Psoas muscle (tissue), 8 donors: ENCODE results near the gene ATG4C. TPM values are rescaled to one million over a fixed set of nuclear protein-coding genes. Genes with fewer than 3 reads are reported as not detected.

Experiments
- ATAC-seq, 4 donors: fragments of 200-7000 bp; cut with Tn5 transposase; one replicate each; pipeline ENCODE4 v1.9.1; 2020; ENCODE audit warnings: moderate library complexity in 3 of 4, mild to moderate bottlenecking in 2 of 4
- DNase-seq, 2 donors: peaks; one replicate each; pipeline ENCODE4 v3.0.0-alpha.2; 2020
- H3K27ac ChIP-seq: fragments of 200-600 bp; one replicate; pipeline ENCODE4 v1.8.0; 2022
- H3K27me3 ChIP-seq, 3 donors: fragments of 200-600 bp in 1 of 3; one replicate each; pipeline versions ENCODE4 v1.6.1 to v1.8.0; 2013 to 2022; ENCODE audit warnings: low read length in 2 of 3, mild to moderate bottlenecking in 2 of 3, moderate library complexity in 1 of 3; ENCODE audit not compliant: insufficient read depth in 3 of 3
- H3K36me3 ChIP-seq, 2 donors: fragments of 200-600 bp in 1 of 2; one replicate each; pipeline versions ENCODE4 v1.6.1 to v1.8.0; 2013 to 2022; ENCODE audit warnings: low read depth in 1 of 2, mild to moderate bottlenecking in 1 of 2, moderate library complexity in 1 of 2; ENCODE audit not compliant: insufficient read depth in 1 of 2
- H3K4me1 ChIP-seq: fragments of 200-600 bp; one replicate; pipeline ENCODE4 v1.8.0; 2022
- H3K4me3 ChIP-seq: fragments of 200-600 bp; one replicate; pipeline ENCODE4 v1.8.0; 2022; ENCODE audit warnings: mild to moderate bottlenecking
- H3K9me3 ChIP-seq: fragments of 200-600 bp; one replicate; pipeline ENCODE4 v1.8.0; 2022
- CTCF ChIP-seq: fragments of 200-600 bp; IDR thresholded peaks from one replicate; pipeline ENCODE4 v1.8.0; 2022; ENCODE audit warnings: antibody characterized with exemption
- WGBS, 3 donors: extraction: QIAGEN DNeasy Blood & Tissue Kit; methylation state at CpG; one replicate each; pipeline versions ENCODE4 v1.1.6 to v1.1.7; 2013; 5-methylcytosine and 5-hydroxymethylcytosine counted together
- intact Hi-C, 2 donors: fragments of 100-400 bp; cut with DNase I; formaldehyde crosslinking; loops; one replicate each; pipeline versions ENCODE4 v1.11.0 to v1.14.2; 2022
- polyA plus RNA-seq, 3 donors: library from polyadenylated mRNA; stranded (reverse); fragments of 200-250 nt; gene quantifications; one replicate each; pipeline ENCODE4 v1.2.3, GENCODE V29; 2013
- total RNA-seq, 4 donors: library from RNA; stranded (reverse); fragmentation: NEBNext Ultra II Directional in 2 of 4; extraction: Animal tissue kit (Norgen Biotek cat#: 25700) in 2 of 4; gene quantifications; one replicate each; pipeline versions ENCODE4 v1.2.1 to v1.2.4, GENCODE V29; 2021 to 2023
- donor health status: healthy with polysubstance abuse.
- donor health status: DM: no; HTN: no; CAD: no; lungs with moderate emphysema.
- donor health status: Bipolar disorder and iron deficiency.
- donor health status: healthy.
- donor health status: DM: yes; HTN: yes; CAD: no.
- donor health status: DM: no; HTN: no; CAD: no.
- donor health status: DM: no; HTN: no; CAD: no.
- donor health status: DM: yes; HTN: yes; CAD: no.

Gene ATG4C
- total and polyA plus RNA-seq, 7 donors, result 3.3 to 8.3 (median 5.1) TPM

- Histone ChIP-seq H3K4me1 (no peaks in the 10 kb centered on the region), H3K9me3 (no peaks in the 10 kb centered on the region), H3K27ac (no peak overlapping the region), H3K27me3 (no peaks in the 10 kb centered on the region), H3K36me3 (no peaks in the 10 kb centered on the region), H3K4me3 (no peak overlapping the region)
- WGBS, 3 donors, result 96 to 98% (median 98%) methylated on average over 1 of the region's 1 CpG
- TF ChIP-seq CTCF, result no peak
- ATAC-seq (no peak), DNase-seq (no peak)
- intact Hi-C loops, result no loop called here
These were observed 86.2 kb downstream of the ATG4C start for GRCh38 chr1:62870148-62870547.

GRCh38 chr1:62875676-62876075 lies 91.7 kb downstream of the ATG4C start:
- Histone ChIP-seq H3K4me3 (no peak overlapping the region), H3K27ac (no peak overlapping the region), H3K36me3 (no peaks in the 10 kb centered on the region), H3K9me3 (no peaks in the 10 kb centered on the region), H3K4me1 (no peaks in the 10 kb centered on the region), H3K27me3 (no peaks in the 10 kb centered on the region)
- TF ChIP-seq CTCF, result no peak
- DNase-seq, result no peak
- intact Hi-C loops, result no loop called here
- 23 to 35% (median 30%) methylated on average over 3 of the region's 3 CpGs for WGBS, 3 donors
- ATAC-seq, result no peak

- Histone ChIP-seq H3K27me3 (no peaks in the 10 kb centered on the region), H3K36me3 (no peaks in the 10 kb centered on the region), H3K9me3 (no peaks in the 10 kb centered on the region), H3K4me3 (no peak overlapping the region), H3K4me1 (no peaks in the 10 kb centered on the region), H3K27ac (no peak overlapping the region)
- DNase-seq, result no peak
- 76 to 81% (median 77%) methylated on average over 3 of the region's 3 CpGs for WGBS, 3 donors
- intact Hi-C loops, result no loop called here
- no peak for ATAC-seq
- TF ChIP-seq CTCF, result no peak
These were observed 92.6 kb downstream of the ATG4C start for GRCh38 chr1:62876535-62876934.

GRCh38 chr1:62877579-62877978 lies 93.6 kb downstream of the ATG4C start:
- Histone ChIP-seq H3K4me1 (no peaks in the 10 kb centered on the region), H3K4me3 (no peak overlapping the region), H3K27ac (no peak overlapping the region), H3K9me3 (no peaks in the 10 kb centered on the region), H3K27me3 (no peaks in the 10 kb centered on the region), H3K36me3 (no peaks in the 10 kb centered on the region)
- ATAC-seq (no peak), DNase-seq (no peak)
- intact Hi-C loops, result no loop called here
- WGBS, 3 donors, result 91 to 95% (median 95%) methylated on average over 2 of the region's 2 CpGs
- TF ChIP-seq CTCF, result no peak

- intact Hi-C loops, result no loop called here
- TF ChIP-seq CTCF, result no peak
- Histone ChIP-seq H3K27me3 (no peaks in the 10 kb centered on the region), H3K4me1 (no peaks in the 10 kb centered on the region), H3K4me3 (no peak overlapping the region), H3K36me3 (no peaks in the 10 kb centered on the region), H3K9me3 (no peaks in the 10 kb centered on the region), H3K27ac (no peak overlapping the region)
- WGBS, 3 donors, result 82 to 100% (median 96%) methylated on average over 1 of the region's 1 CpG
- ATAC-seq, result no peak
- no peak for DNase-seq
These were observed 96.0 kb downstream of the ATG4C start for GRCh38 chr1:62879962-62880361.
